D721Med (cell line): Measurements from ENCODE around the gene HRH2.

Experiments used
- DNase-seq: peaks from one replicate; pipeline ENCODE4 v3.0.0; 2011; ENCODE audit warnings: low spot score; ENCODE audit not compliant: insufficient read length
- FAIRE-seq: peaks from 2 replicates; lab custom pipeline; 2011; peaks lifted over from hg19 to GRCh38; lab: Jason Lieb, UNC
- TF ChIP-seq, protein P1 (sequence below): IDR thresholded peaks from 2 replicates; pipeline ENCODE4 v1.5.1; 2012; ENCODE audit warnings: mild to moderate bottlenecking, control low read depth; ENCODE audit not compliant: insufficient read depth; ENCODE audit errors: missing control alignments

Gene HRH2

DNA sequence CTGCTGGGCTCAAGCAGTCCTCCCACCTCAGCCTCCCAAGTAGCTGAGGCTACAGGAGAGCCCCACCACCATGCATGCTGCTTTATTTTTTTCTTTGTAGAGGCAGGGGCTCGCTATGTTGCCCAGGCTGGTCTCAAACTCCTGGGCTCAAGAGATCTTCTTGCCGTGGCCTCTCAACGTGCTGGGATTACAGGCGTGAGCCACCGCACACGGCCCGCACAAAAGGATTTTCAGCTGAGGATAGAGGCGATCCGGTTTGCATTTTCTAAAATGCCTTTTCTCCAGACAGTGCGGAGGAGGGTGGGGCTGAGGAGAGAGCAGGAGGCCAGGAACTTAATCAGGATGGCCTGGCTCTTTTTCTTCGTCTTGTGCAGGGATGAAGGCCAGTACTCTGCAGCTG is 6.9 kb downstream of the HRH2 start:
- TF ChIP-seq, protein P1, sequence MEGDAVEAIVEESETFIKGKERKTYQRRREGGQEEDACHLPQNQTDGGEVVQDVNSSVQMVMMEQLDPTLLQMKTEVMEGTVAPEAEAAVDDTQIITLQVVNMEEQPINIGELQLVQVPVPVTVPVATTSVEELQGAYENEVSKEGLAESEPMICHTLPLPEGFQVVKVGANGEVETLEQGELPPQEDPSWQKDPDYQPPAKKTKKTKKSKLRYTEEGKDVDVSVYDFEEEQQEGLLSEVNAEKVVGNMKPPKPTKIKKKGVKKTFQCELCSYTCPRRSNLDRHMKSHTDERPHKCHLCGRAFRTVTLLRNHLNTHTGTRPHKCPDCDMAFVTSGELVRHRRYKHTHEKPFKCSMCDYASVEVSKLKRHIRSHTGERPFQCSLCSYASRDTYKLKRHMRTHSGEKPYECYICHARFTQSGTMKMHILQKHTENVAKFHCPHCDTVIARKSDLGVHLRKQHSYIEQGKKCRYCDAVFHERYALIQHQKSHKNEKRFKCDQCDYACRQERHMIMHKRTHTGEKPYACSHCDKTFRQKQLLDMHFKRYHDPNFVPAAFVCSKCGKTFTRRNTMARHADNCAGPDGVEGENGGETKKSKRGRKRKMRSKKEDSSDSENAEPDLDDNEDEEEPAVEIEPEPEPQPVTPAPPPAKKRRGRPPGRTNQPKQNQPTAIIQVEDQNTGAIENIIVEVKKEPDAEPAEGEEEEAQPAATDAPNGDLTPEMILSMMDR: no peak
- FAIRE-seq (no peak), DNase-seq (no peak)

DNA sequence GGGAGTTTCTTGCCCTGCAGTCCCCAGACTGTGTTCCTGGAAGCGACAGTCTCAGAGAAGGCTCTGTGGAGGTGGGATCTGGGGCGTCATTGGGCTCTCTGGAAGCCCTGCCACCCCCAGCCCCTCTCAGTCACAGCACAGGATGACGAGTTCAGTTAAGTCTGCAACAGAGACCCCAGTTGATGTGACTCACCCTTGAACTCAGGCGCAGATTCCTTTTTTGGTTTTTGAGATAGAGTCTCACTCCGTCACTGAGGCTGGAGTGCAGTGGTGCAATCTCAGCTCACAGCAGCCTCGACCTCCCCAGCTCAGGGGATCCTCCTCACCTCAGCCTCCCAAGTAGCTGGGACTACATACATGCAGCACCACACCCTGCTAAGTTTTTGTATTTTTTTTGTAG is 8.3 kb downstream of the HRH2 start:
- no peak for FAIRE-seq
- TF ChIP-seq, protein P1: no peak

DNA sequence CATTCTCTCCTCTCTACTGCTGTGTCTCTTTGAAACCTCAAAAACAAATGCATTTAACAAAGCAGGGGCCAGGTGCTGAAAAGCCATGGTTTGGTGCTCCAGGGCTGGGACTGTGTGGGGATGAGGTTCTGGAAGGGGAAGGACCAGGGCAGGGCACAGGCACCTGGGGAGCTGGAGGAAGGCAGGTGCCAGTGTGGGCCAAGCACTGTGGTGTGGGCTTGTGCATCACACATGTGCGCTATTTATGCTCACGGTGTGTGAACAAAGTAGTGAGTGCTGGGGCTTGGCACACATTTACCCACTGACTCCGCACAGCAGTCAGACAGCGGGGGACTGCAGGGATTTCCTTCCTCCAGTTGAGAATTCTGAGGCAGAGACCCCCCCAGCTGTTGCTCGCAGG is 10.1 kb downstream of the HRH2 start:
- FAIRE-seq (no peak), DNase-seq (no peak)
- TF ChIP-seq, protein P1: no peak

More for the DNA sequence above, 8.3 kb downstream of the HRH2 start:
- no peak for DNase-seq

DNA sequence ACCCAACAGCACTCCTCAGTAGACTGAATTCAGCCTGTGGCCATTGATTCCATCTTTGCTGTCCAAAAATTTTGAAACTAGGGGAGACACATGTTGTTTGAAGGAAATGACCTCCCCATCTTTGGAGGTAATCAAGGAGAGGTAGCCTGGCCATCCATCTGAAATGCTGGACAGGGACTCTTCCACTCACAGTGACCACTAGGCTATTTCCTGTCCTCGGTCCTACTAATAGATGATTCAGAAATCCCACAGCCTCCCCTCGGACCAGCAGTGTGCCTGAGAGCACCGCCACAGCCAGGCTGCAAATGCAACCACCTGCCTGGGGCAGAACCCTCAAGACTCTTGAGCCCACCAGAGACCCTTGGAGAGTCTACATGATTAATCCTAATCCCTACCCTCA is 12.5 kb downstream of the HRH2 start:
- TF ChIP-seq, protein P1: no peak
- DNase-seq (no peak), FAIRE-seq (no peak)

DNA sequence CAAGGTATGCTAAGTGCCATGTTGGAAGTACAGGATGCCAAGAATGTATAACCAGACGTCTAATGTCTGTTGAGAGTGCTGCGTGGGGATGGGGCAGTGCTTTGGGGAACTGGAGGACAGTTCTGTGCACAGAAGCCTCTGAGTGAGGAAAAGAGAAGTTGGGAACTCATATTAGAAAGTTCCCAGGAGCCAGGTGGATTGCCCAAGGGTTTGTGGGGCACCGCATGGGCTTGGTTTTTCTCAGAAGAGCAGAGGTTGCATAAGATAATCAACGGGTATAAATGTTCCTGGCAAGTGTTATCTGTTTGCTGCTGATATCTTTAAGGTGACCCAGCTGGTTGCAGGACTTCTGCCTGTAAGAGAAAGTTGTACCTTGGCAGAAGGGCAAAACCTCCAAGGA is 13.1 kb downstream of the HRH2 start:
- DNase-seq (no peak), FAIRE-seq (no peak)
- TF ChIP-seq, protein P1: no peak

DNA sequence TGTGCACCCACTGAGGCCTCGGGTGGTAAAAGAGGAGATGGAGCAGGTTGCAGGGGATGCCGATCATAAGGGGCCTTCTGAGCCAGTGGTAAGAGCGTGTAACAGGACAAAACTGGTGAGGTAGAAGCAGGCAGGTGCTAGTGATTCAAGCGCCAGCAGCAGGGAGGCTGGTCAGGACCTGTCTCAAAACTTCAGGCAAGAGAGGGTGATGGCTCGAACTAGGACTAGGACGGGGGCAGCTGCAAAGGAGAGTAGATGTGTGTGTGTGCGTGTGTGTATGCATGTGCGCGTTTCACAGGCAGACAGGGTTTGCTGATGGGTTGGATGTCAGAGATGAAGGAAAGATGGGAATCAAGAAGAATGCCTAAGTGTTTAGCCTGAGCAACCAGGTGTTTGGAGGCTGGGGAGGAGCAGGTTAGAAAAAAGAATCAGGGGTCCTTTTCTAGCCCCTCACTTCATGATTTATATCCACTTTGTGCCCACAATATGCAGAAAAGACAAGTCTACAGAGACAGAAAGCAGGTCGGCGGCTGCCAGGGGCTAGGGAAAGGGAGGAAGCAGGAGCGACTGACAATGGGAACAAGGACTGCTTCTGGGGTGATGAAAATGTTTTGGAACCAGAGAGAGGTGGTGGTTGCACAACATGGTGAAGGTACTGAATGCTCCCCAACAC is 15.2 kb downstream of the HRH2 start:
- no peak for FAIRE-seq
- TF ChIP-seq, protein P1: no peak
- no peak for DNase-seq

DNA sequence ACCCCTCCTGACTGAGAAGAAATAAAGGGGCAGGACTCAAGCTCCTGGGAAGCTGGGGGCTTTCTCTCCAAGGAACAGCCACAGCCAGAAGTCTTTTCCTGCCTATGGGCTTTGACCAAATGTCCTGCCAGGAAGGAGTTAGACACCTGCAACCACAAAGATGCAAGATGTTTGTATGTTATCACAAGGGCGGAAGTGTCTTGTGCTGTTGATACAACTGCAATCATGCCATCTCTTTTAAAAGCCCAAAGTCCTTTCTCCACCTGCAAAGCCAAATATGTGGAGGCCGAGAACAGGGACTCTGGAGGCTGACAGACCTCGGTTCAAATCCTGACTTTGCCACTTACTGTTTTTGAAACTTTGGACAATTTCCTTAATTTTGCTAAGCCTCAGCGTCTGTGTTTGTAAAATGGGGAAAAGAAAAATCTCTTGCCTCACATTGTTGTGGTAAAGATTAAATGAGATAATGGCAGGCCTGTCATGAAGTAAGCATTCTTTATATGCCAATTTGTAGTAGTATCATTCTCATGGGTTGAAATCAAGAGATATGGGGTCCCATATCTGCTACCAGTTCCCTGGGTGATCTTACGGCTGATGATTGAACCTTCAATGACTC is 17.0 kb downstream of the HRH2 start:
- TF ChIP-seq, protein P1: no peak
- DNase-seq (no peak), FAIRE-seq (no peak)
